Suprapubic skin (tissue), 4 donors: Measurements from ENCODE around the gene CARHSP1.
"Not testable (repeated sequence)": the region's sequence is repeated elsewhere in the genome, so short reads cannot be mapped to it uniquely, and the experiment has no call there.

ENCODE experiments used
- CTCF ChIP-seq, 2 donors: fragments of 200-600 bp in 1 of 2; fragments of 450-650 bp in 1 of 2; sonication (generic) in 1 of 2; IDR thresholded peaks; one replicate each; pipeline ENCODE4 v1.5.1; 2016 to 2019; ENCODE audit warnings: antibody characterized with exemption in 2 of 2, mild to moderate bottlenecking in 1 of 2, moderate library complexity in 1 of 2
- EP300 ChIP-seq: sonication (generic); formaldehyde crosslinking; IDR thresholded peaks from one replicate; pipeline ENCODE4 v1.6.1; 2017; ENCODE audit warnings: antibody characterized with exemption
- POLR2A ChIP-seq, 2 donors: fragments of 450-650 bp; IDR thresholded peaks; one replicate each; pipeline ENCODE4 v1.6.1; 2017; ENCODE audit warnings: antibody characterized with exemption in 2 of 2, mild to moderate bottlenecking in 2 of 2, moderate library complexity in 2 of 2
- POLR2AphosphoS5 ChIP-seq, 3 donors: sonication (generic); formaldehyde crosslinking; IDR thresholded peaks; one replicate each; pipeline ENCODE4 v1.6.1; 2017; ENCODE audit warnings: antibody characterized with exemption in 3 of 3

GRCh38 chr16:8917336-8917735 is 48.5 kb upstream of the CARHSP1 start:
- TF ChIP-seq POLR2AphosphoS5 (IDR thresholded peaks at IDR 0.05); CTCF (IDR thresholded peaks at IDR 0.05); POLR2A (IDR thresholded peaks at IDR 0.05); EP300: not testable (repeated sequence)
